ENCODE measurements around the gene GATD1. TPM values are rescaled to one million over a fixed set of nuclear protein-coding genes. Genes with fewer than 3 reads are reported as not detected.

GATD1 gene
- total RNA-seq, 4 donors from 2014 or later, result 22.1 to 41.4 (median 27.3) TPM

DNA sequence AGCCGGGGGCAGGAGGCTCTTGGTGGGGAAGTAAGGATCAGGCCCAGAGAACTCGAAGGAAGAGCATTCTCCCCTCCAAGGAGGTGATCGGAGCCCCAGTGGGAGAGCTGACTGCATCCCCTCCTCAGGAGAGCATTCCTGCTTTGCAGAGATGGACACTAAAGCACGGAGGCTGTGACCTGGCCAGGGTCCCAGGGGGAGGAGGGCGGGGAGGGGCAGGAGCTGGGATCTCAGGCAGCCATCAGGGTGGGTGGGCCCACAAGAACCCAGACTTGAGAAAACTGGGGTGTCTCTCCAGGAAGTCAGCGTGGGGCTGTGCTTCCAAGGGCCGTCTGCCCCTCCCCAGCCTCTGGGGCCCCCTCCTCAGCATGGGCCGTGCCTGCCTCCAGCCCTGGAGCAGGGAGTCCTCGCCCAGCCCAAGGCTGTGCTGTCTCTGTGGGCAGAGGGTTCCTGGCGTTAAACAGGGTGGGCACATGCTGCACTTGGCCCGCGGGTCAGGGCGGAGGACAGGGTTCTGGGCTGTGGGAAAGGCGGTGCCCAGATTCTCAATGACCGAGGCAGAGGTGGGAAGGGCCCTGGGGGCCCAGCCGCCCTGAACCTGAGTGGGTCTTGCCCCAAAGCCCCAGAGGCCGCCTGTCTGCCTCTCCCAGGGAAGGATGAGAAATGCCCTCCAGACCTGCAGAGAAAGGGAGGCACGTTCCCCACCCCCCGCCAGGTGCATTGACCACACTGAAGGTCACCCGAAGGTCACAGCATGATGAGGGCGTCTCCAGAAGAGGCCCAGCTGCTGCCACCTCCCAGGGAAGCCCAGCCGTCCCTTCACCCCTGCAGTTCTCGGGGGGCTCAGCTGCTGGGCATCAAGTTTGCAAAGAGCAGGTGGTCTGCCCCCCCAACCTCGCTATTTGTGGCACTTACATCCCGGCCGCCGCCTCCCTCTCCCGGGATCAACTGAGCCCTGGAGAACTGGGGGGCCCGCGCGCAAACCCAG is 12.0 kb upstream of the GATD1 start:
- WGBS, 2 donors, result 37 to 38% methylated on average over 15 to 19 of the region's 31 CpGs
- Histone ChIP-seq H3K36me3 (peaks cover 0 to 65% (median 0%) of the 10 kb centered on the region in 3 donors), H3K27me3 (peaks cover 0 to 33% of the 10 kb centered on the region in 2 donors), H3K9me3 (no peaks in the 10 kb centered on the region), H3K4me1 (peaks cover 0 to 13% (median 0%) of the 10 kb centered on the region in 4 donors), H3K4me3 (no peak overlapping the region), H3K27ac (no peak overlapping the region)
- DNase-seq (ENCODE audit: low spot score in 2 of 2), result no peak
- TF ChIP-seq, protein P1, sequence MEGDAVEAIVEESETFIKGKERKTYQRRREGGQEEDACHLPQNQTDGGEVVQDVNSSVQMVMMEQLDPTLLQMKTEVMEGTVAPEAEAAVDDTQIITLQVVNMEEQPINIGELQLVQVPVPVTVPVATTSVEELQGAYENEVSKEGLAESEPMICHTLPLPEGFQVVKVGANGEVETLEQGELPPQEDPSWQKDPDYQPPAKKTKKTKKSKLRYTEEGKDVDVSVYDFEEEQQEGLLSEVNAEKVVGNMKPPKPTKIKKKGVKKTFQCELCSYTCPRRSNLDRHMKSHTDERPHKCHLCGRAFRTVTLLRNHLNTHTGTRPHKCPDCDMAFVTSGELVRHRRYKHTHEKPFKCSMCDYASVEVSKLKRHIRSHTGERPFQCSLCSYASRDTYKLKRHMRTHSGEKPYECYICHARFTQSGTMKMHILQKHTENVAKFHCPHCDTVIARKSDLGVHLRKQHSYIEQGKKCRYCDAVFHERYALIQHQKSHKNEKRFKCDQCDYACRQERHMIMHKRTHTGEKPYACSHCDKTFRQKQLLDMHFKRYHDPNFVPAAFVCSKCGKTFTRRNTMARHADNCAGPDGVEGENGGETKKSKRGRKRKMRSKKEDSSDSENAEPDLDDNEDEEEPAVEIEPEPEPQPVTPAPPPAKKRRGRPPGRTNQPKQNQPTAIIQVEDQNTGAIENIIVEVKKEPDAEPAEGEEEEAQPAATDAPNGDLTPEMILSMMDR (IDR thresholded peaks at IDR 0.05), result no peak
- TF ChIP-seq EP300 (IDR thresholded peaks at IDR 0.05) (no peak), POLR2A (IDR thresholded peaks at IDR 0.05) (no peak)

DNA sequence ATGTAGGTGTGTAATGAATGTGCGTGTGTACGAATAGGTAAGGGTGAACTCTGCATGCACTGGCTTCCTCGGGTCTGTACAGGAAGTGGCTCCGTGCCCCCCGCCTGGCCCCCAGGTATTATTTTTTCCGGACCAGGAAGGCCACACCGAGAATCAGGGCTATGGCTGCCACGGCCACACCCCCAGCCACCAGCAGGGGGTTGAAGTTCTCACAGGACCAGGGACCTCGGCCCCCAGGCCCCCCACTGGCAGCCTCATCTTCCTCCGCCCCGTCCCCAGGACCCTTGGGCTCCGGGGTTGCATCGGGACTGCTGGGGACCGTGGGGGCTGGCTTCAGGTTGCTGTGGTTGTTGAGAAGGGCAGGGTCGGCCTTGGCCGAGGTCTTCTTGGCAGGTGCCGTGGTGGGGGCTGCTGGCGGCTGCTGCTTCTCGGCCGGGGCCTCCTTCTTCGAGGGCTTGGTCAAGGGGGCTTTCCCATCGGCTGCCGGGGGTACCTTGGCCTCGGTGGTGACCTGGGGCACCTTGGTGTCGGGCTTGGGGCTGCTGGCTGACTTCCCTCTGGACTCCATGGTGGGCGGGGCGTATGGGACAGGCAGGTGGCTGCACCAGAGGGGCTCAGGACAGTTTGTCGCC is 10.8 kb upstream of the GATD1 start:
- no peak for DNase-seq (ENCODE audit: low spot score in 2 of 2)
- Histone ChIP-seq H3K27me3 (peaks cover 0 to 33% of the 10 kb centered on the region in 2 donors), H3K4me3 (no peak overlapping the region), H3K9me3 (no peaks in the 10 kb centered on the region), H3K36me3 (peaks cover 0 to 59% (median 0%) of the 10 kb centered on the region in 3 donors), H3K4me1 (peaks cover 0 to 20% (median 5%) of the 10 kb centered on the region in 4 donors), H3K27ac (no peak overlapping the region)
- TF ChIP-seq, protein P1 (IDR thresholded peaks at IDR 0.05), result no peak
- TF ChIP-seq EP300 (IDR thresholded peaks at IDR 0.05), result no peak
- no peak for TF ChIP-seq POLR2A (IDR thresholded peaks at IDR 0.05)
- WGBS, 2 donors, result 69 to 72% methylated on average over 17 to 20 of the region's 28 CpGs

DNA sequence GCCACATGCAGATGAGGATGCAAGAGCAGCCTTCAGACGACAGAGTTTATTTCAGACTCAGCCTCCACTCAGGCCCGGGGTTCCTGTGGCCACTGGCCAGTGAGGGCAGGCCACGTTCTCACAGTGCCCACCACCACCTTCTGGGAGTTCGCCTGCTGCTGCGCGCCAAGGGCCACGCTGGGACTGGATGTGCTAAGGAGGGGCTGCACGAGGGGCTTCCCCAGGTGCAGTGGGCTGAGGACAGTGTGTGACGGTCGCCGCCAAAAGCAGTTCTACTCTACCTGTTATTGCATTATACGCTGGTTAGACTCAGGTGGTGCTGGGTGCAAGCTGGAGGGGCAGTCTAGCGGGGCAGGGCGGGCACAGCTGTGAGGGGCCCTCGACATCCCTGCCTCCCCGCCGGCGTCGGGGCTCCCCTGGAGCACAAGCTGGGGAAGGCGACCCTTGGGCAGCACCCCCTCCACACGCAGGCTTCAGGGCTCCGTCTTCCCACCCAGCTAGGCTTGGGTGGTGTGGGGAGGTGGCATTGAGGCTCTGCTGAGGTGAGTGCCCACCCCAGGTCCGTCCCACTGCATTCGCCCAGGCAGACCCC is 9.9 kb upstream of the GATD1 start:
- Histone ChIP-seq H3K4me3 (no peak overlapping the region), H3K9me3 (no peaks in the 10 kb centered on the region), H3K27me3 (peaks cover 0 to 33% of the 10 kb centered on the region in 2 donors), H3K27ac (no peak overlapping the region), H3K4me1 (peaks cover 0 to 20% (median 6%) of the 10 kb centered on the region in 4 donors), H3K36me3 (peaks cover 0 to 52% (median 0%) of the 10 kb centered on the region in 3 donors)
- TF ChIP-seq, protein P1 (IDR thresholded peaks at IDR 0.05), result no peak
- TF ChIP-seq EP300 (IDR thresholded peaks at IDR 0.05), result no peak
- no peak for TF ChIP-seq POLR2A (IDR thresholded peaks at IDR 0.05)
- no peak for DNase-seq (ENCODE audit: low spot score in 2 of 2)
- WGBS, 2 donors, result 83 to 94% methylated on average over 3 to 18 of the region's 24 CpGs

DNA sequence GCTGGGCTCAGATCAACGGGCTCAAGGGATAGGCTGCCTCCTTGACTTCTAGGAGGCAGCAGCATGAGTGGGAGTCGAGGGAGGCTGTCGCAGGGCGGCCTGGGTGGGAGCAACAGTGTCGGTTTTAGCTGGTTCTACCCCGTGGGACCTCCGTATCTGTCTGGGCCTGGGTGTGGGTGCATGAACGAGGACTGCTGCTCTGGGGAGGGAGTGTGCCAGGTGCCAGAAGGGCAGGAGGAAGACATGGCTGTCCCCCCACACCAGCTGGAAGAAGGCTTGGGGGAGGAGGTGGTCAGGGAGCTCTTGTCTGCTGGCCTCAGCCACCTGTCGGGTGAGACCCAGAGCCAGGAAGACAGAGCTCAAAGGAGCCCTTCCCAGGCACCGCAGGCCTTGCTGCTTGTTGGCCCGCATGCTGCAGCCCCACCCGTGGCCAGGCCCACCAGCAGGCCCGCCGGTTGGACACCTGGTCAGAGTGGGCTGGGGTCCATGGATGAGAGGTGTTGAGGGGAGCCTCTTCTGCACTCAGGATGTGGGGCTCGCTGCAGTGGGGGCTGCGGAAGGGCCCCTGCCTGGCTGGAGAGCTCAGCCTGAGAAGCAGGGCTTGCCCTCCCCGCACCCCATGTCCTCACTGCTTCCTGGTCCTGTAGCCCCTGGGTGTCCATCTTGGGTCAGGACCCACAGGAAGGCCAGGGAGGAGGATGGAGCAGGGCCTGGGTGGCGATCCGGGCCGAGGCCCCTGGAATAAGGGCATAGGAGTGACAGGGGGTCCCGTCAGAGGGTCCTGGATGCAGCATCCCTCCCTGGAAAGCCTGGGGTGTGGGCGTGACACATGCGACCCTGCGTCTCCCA is 9.2 kb upstream of the GATD1 start:
- TF ChIP-seq, protein P1 (IDR thresholded peaks at IDR 0.05), result no peak
- TF ChIP-seq EP300 (IDR thresholded peaks at IDR 0.05) (no peak), POLR2A (IDR thresholded peaks at IDR 0.05) (no peak)
- Histone ChIP-seq H3K27ac (no peak overlapping the region), H3K36me3 (peaks cover 0 to 52% (median 0%) of the 10 kb centered on the region in 3 donors), H3K27me3 (peaks cover 0 to 33% of the 10 kb centered on the region in 2 donors), H3K4me1 (peaks cover 0 to 20% (median 6%) of the 10 kb centered on the region in 4 donors), H3K9me3 (no peaks in the 10 kb centered on the region), H3K4me3 (no peak overlapping the region)
- WGBS, 2 donors, result 69 to 74% methylated on average over 18 to 21 of the region's 24 CpGs
- DNase-seq (ENCODE audit: low spot score in 2 of 2), result no peak

Data from tibial nerve (tissue), 4 donors.